GM12875 (cell line): ENCODE data around the gene GPR141.

Experiments
- H3K4me3 ChIP-seq: one replicate; pipeline ENCODE4 v1.5.1; 2011; ENCODE audit warnings: low read depth, low read length, control low read depth
- CTCF ChIP-seq: IDR thresholded peaks from 2 replicates; pipeline ENCODE4 v1.5.1; 2011; ENCODE audit warnings: low read depth, mild to moderate bottlenecking, control low read depth, inconsistent platforms, low read length, moderate library complexity, borderline replicate concordance; ENCODE audit not compliant: insufficient read depth

GPR141 gene

DNA sequence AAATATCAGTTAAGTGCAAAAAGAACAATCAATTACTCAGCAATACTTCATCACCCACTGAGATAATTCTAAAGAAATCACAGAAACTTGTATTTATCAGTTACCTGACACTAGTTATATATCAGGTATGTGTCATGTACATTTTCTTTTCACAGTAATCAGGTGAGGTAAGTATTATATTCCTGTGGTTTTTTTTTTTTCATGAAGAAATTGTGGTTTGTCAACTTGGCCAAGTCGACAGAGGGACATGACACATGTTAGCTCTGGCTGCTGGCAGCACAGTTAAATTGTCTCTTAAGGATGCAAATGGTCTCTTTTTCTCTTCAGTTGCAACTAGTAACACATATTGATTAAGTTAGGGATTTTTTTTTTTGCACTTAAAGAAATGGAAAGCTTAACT is 13.7 kb upstream of the GPR141 start:
- no peak for TF ChIP-seq CTCF
- H3K4me3 ChIP-seq = no peak overlapping the region

- H3K4me3 ChIP-seq = no peak overlapping the region
- no peak for TF ChIP-seq CTCF
These were observed 13.1 kb upstream of the GPR141 start for GRCh38 chr7:37670436-37670835.

DNA sequence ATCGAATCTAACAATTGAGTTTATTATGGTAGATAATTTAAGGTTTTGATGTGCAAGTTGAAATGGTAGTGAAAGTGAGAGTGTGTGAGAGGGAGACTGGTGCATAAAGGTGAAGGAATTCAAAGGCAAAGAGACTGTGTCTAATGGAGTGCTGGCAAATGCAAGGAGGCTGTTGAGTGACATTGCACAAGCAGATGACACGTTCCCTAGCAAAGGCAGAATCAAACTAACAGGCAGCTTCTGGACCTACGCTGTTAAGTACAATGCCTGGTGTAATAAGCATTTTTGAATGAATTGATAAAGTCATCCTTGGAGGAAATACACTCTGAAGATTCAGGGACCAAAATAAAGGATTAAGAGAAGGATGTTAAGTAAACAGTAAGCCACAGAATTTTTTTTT is 11.7 kb upstream of the GPR141 start:
- TF ChIP-seq CTCF = no peak

GRCh38 chr7:37672926-37673325 is 10.6 kb upstream of the GPR141 start:
- TF ChIP-seq CTCF = no peak
- no peak overlapping the region for H3K4me3 ChIP-seq

More for the DNA sequence above, 11.7 kb upstream of the GPR141 start:
- H3K4me3 ChIP-seq = no peak overlapping the region

GRCh38 chr7:37673523-37673922 is 10.0 kb upstream of the GPR141 start:
- H3K4me3 ChIP-seq = no peak overlapping the region
- no peak for TF ChIP-seq CTCF

DNA sequence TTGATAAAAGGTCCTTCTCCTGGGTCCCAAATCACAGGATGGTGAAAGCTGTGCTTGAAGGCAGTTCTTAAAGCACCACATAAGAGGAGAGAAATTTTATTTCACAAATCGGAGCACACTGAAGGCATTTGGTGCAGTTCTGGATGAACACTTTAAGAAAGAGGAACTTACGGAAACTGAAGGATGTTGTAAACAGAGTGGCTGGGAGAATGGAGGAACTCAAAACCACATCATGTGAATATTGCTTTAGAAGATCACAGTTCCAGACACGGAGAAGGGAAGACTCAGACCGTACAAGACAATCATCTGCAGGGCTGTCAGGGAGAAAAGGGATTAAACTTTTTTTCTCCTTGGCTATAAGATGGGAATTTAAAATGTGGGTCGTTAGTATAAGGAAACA is 9.0 kb upstream of the GPR141 start:
- no peak for TF ChIP-seq CTCF
- H3K4me3 ChIP-seq = no peak overlapping the region

DNA sequence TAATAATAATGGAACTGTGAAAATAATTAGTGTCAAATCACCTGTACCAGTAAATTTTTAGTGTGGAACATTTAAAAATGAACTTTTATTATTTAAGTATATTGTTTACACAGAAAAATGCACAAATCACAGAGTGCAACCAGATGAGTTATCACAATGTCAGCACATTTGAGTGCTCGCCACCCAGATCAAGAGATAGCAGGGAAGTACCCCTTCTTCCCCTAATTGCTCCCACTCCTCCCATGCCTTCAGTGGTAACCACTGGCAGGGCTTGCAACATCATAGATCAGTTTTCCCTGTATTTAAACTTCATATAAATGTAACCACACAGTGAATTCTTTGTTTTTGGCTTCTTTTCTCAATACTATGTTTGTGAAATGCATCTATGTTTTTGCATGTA is 7.8 kb upstream of the GPR141 start:
- no peak overlapping the region for H3K4me3 ChIP-seq

More for the DNA sequence above, 7.8 kb upstream of the GPR141 start:
- no peak for TF ChIP-seq CTCF
